GM12865 (cell line): Measurements from ENCODE around the gene IQGAP2.
A peak's percentile ranks its signal among the peaks of the same experiment; 100 is the strongest.

ENCODE experiments used
- DNase-seq: peaks from one replicate; pipeline ENCODE4 v3.0.0; 2010; ENCODE audit warnings: low read depth
- H3K4me3 ChIP-seq: 2 replicates; pipeline ENCODE4 v1.5.1; 2011; ENCODE audit warnings: mild to moderate bottlenecking, low read depth, low read length, control low read depth
- CTCF ChIP-seq: IDR thresholded peaks from 2 replicates; pipeline ENCODE4 v1.5.1; 2011; ENCODE audit warnings: low read length, control low read depth, low read depth, inconsistent platforms; ENCODE audit not compliant: insufficient read depth; ENCODE audit errors: missing control alignments

The IQGAP2 gene

GRCh38 chr5:76652809-76653414 lies 249.8 kb downstream of the IQGAP2 start:
- TF ChIP-seq CTCF = no peak
- DNase-seq = peak; percentile 19
- H3K4me3 ChIP-seq = no peak overlapping the region

- no peak for TF ChIP-seq CTCF
- DNase-seq = no peak
- no peak overlapping the region for H3K4me3 ChIP-seq
These were observed 254.0 kb downstream of the IQGAP2 start for GRCh38 chr5:76657091-76657490.

- H3K4me3 ChIP-seq = no peak overlapping the region
- no peak for TF ChIP-seq CTCF
These were observed 254.7 kb downstream of the IQGAP2 start for GRCh38 chr5:76657683-76658311.

GRCh38 chr5:76660360-76660759 lies 257.3 kb downstream of the IQGAP2 start:
- no peak for TF ChIP-seq CTCF
- no peak overlapping the region for H3K4me3 ChIP-seq
- DNase-seq = no peak

More at GRCh38 chr5:76657683-76658311, 254.7 kb downstream of the IQGAP2 start:
- DNase-seq = no peak

- TF ChIP-seq CTCF = no peak
- no peak for DNase-seq
- no peak overlapping the region for H3K4me3 ChIP-seq
These were observed 259.4 kb downstream of the IQGAP2 start for GRCh38 chr5:76662521-76662920.

GRCh38 chr5:76663573-76663972 lies 260.5 kb downstream of the IQGAP2 start:
- no peak for DNase-seq
- no peak overlapping the region for H3K4me3 ChIP-seq
- TF ChIP-seq CTCF = no peak

- no peak for DNase-seq
- H3K4me3 ChIP-seq = no peak overlapping the region
- no peak for TF ChIP-seq CTCF
These were observed 261.0 kb downstream of the IQGAP2 start for GRCh38 chr5:76664079-76664478.
